Panc1 (cell line): ENCODE measurements around the gene BCCIP. TPM values are rescaled to one million over a fixed set of nuclear protein-coding genes. Genes with fewer than 3 reads are reported as not detected.

Experiments used
- ATAC-seq: fragments of 200-7000 bp; cut with Tn5 transposase; 2 replicates; pipeline ENCODE4 v1.9.1; 2020; ENCODE audit warnings: mild to moderate bottlenecking, moderate library complexity
- BruUV-seq: library from RNA; stranded (reverse); fragments of 400-500 nt; replicated peaks from 2 replicates; lab custom pipeline; 2021; lab: Mats Ljungman, UMichigan
- CTCF ChIA-PET: fragments of 300-600 bp; sonication (Branson Sonifier 250); formaldehyde crosslinking; loops from one replicate; lab custom pipeline; 2022; ENCODE audit warnings: antibody characterized with exemption; lab: Charles Lee
- POLR2A ChIA-PET: fragments of 300-600 bp; sonication (Branson Sonifier 250); formaldehyde crosslinking; loops from one replicate; lab custom pipeline; 2022; ENCODE audit warnings: antibody characterized with exemption; lab: Charles Lee
- DNase-seq: peaks from one replicate; pipeline ENCODE4 v3.0.0-alpha.2; 2010; ENCODE audit warnings: low read depth, low spot score
- H3K27ac ChIP-seq: 2 replicates; pipeline ENCODE4 v1.5.1; 2011; ENCODE audit warnings: mild to moderate bottlenecking, low read length, inconsistent platforms
- H3K27me3 ChIP-seq: fragments of 200-500 bp; sonication (Bioruptor generic); 2 replicates; pipeline ENCODE4 v1.6.0; 2014; ENCODE audit warnings: low read length, inconsistent platforms; ENCODE audit not compliant: control insufficient read depth, insufficient read depth
- H3K36me3 ChIP-seq: fragments of 200-500 bp; sonication (Bioruptor generic); 2 replicates; pipeline ENCODE4 v1.5.1; 2014; ENCODE audit warnings: inconsistent platforms, mild to moderate bottlenecking, low read length, moderate library complexity; ENCODE audit not compliant: control insufficient read depth, insufficient read depth
- H3K4me1 ChIP-seq: 2 replicates; pipeline ENCODE4 v1.5.1; 2011; ENCODE audit warnings: inconsistent platforms, mild to moderate bottlenecking, low read length, moderate library complexity; ENCODE audit not compliant: control insufficient read depth, insufficient read depth
- H3K4me3 ChIP-seq, 2 experiments: 2 replicates each; pipeline ENCODE4 v1.5.1; 2011 to 2012; ENCODE audit warnings: low read depth in 2 of 2, low read length in 2 of 2, mild to moderate bottlenecking in 2 of 2, inconsistent platforms in 1 of 2, moderate library complexity in 1 of 2
- H3K9me3 ChIP-seq: fragments of 200-500 bp; sonication (Bioruptor generic); 2 replicates; pipeline ENCODE4 v1.5.1; 2014; ENCODE audit warnings: low read depth, mild to moderate bottlenecking, inconsistent platforms, low read length, moderate library complexity; ENCODE audit not compliant: control insufficient read depth, insufficient read depth
- CTCF ChIP-seq: fragments of 450-650 bp; IDR thresholded peaks from 2 replicates; pipeline ENCODE4 v1.5.1; 2017; ENCODE audit warnings: mild to moderate bottlenecking
- POLR2AphosphoS5 ChIP-seq: IDR thresholded peaks from 2 replicates; pipeline ENCODE4 v1.6.1; 2012; ENCODE audit warnings: mild to moderate bottlenecking, low read depth, low read length, moderate library complexity
- SIN3A ChIP-seq: IDR thresholded peaks from 2 replicates; pipeline ENCODE4 v1.6.1; 2012; ENCODE audit warnings: low read depth, mild to moderate bottlenecking, low read length, moderate library complexity, borderline replicate concordance; ENCODE audit not compliant: insufficient read depth
- TCF7L2 ChIP-seq: IDR thresholded peaks from 2 replicates; pipeline ENCODE4 v1.6.1; 2011; ENCODE audit warnings: mild to moderate bottlenecking, low read depth, low read length, inconsistent platforms
- in situ Hi-C: cut with HindIII; loops from 2 replicates; pipeline ENCODE4 v1.10.0; 2016; ENCODE audit warnings: low sequenced_read_pairs, low pct_unique_long_range_greater_than_20kb
- intact Hi-C: fragments of 100-400 bp; cut with micrococcal nuclease; formaldehyde crosslinking; loops from one replicate; pipeline ENCODE4 v1.10.0; 2022; ENCODE audit not compliant: unreplicated experiment
- total RNA-seq: library from RNA; stranded (reverse); gene quantifications from one replicate; pipeline ENCODE4 v1.2.1, GENCODE V29; 2021; ENCODE audit not compliant: unreplicated experiment
- TF ChIP-seq, protein P1 (sequence below), 2 experiments: IDR thresholded peaks; 2 replicates each; pipeline ENCODE4 v1.6.1; 2011 to 2012; ENCODE audit warnings: low read depth in 2 of 2, control low read depth in 1 of 2, low read length in 1 of 2, mild to moderate bottlenecking in 1 of 2, moderate library complexity in 1 of 2; ENCODE audit not compliant: insufficient read depth in 1 of 2

The BCCIP gene
- total RNA-seq, 1 experiment from 2014 or later = 123 TPM

DNA sequence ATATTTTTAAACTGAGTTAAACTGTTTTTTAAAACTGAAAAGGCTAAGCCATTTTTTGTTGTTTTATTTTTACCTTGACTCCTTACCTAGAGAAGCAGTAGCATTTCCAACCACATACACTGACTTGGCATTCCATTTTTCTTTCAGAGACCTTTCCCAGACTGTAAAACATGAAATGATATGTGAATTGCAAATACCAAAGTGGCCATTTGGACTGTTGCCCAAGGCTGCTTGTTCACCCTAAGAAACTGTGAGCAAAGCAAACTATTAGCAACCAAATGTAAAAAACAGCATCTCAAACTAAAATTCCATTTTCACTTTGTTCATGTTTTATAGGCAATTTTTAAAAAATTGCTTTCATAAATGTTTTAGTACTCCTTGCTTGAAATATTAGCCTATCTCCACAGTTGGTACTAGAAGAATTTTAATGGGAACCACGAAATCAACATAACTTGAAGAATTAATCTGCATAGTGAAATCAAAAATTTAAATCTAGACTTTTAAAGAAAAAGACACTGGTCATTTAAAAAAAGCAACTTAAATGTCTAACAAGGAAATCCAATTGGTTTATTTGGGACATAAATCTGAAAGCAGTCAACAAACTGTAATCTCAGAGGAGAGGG is 11.1 kb upstream of the BCCIP start:
- intact Hi-C loops = no loop called here
- DNase-seq = no peak

DNA sequence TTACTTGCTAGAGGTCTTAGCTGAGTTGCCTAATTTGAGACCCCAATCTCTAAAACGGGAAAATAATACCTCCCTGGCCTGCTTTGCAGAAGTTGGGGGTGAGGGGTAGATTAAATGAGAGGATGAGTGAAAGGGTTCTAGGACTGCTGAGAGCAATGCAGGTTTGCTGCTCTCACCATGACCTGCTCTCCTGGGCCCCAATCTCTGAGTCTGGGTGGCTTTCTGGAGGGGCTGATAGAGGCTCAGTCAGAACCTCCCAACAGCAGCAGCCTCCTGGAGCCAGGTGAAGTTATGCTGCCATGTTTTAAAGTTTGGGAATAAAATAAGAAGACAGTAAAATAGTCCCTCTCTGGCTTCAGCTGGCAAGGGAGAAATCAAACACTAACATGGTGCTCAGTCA is 7.6 kb upstream of the BCCIP start:
- ChIA-PET CTCF (no interaction called here), POLR2A (no interaction called here)
- in situ Hi-C loops (no loop called here), intact Hi-C loops (no loop called here)
- ATAC-seq (no peak), DNase-seq (no peak)
- Histone ChIP-seq H3K4me3 (no peak overlapping the region), H3K9me3 (no peaks in the 10 kb centered on the region), H3K4me1 (no peaks in the 10 kb centered on the region), H3K27ac (no peak overlapping the region), H3K36me3 (peaks cover 16% of the 10 kb centered on the region), H3K27me3 (no peaks in the 10 kb centered on the region)
- TF ChIP-seq, protein P1, sequence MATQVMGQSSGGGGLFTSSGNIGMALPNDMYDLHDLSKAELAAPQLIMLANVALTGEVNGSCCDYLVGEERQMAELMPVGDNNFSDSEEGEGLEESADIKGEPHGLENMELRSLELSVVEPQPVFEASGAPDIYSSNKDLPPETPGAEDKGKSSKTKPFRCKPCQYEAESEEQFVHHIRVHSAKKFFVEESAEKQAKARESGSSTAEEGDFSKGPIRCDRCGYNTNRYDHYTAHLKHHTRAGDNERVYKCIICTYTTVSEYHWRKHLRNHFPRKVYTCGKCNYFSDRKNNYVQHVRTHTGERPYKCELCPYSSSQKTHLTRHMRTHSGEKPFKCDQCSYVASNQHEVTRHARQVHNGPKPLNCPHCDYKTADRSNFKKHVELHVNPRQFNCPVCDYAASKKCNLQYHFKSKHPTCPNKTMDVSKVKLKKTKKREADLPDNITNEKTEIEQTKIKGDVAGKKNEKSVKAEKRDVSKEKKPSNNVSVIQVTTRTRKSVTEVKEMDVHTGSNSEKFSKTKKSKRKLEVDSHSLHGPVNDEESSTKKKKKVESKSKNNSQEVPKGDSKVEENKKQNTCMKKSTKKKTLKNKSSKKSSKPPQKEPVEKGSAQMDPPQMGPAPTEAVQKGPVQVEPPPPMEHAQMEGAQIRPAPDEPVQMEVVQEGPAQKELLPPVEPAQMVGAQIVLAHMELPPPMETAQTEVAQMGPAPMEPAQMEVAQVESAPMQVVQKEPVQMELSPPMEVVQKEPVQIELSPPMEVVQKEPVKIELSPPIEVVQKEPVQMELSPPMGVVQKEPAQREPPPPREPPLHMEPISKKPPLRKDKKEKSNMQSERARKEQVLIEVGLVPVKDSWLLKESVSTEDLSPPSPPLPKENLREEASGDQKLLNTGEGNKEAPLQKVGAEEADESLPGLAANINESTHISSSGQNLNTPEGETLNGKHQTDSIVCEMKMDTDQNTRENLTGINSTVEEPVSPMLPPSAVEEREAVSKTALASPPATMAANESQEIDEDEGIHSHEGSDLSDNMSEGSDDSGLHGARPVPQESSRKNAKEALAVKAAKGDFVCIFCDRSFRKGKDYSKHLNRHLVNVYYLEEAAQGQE (IDR thresholded peaks at IDR 0.05; ENCODE audit: insufficient read depth in 1 of 2, low read depth in 2 of 2, low read length in 1 of 2) = no peak
- TF ChIP-seq TCF7L2 = no peak
- TF ChIP-seq POLR2AphosphoS5 = no peak
- TF ChIP-seq CTCF = no peak
- TF ChIP-seq SIN3A = no peak
- no TSS peak for BruUV-seq

More for the DNA sequence above, 11.1 kb upstream of the BCCIP start:
- H3K27ac ChIP-seq = no peak overlapping the region
- in situ Hi-C loops = no loop called here
- ATAC-seq = no peak
- no peak overlapping the region for H3K4me3 ChIP-seq
- H3K36me3 ChIP-seq = peaks cover 19% of the 10 kb centered on the region
- no peaks in the 10 kb centered on the region for H3K9me3 ChIP-seq
- no peak for TF ChIP-seq SIN3A
- TF ChIP-seq POLR2AphosphoS5 = no peak
- TF ChIP-seq, protein P1 (IDR thresholded peaks at IDR 0.05; ENCODE audit: insufficient read depth in 1 of 2, low read depth in 2 of 2, low read length in 1 of 2) = no peak
- TF ChIP-seq CTCF = no peak
- no peak for TF ChIP-seq TCF7L2
- BruUV-seq = no TSS peak
- ChIA-PET CTCF (no interaction called here), POLR2A (no interaction called here)
- no peaks in the 10 kb centered on the region for H3K4me1 ChIP-seq
- H3K27me3 ChIP-seq = no peaks in the 10 kb centered on the region
